Epithelial cell of prostate (primary cell): ENCODE results near the gene ZNF511.
"Not testable (repeated sequence)": the region's sequence is repeated elsewhere in the genome, so short reads cannot be mapped to it uniquely, and the experiment has no call there.

Experiments
- DNase-seq: peaks from one replicate; pipeline ENCODE4 v3.0.0-alpha.2; 2011; ENCODE audit warnings: low read depth, low spot score
- H3K27ac ChIP-seq: fragments of 450-650 bp; 2 replicates; pipeline ENCODE4 v1.5.1; 2017; ENCODE audit warnings: mild to moderate bottlenecking

The ZNF511 gene, protein sequence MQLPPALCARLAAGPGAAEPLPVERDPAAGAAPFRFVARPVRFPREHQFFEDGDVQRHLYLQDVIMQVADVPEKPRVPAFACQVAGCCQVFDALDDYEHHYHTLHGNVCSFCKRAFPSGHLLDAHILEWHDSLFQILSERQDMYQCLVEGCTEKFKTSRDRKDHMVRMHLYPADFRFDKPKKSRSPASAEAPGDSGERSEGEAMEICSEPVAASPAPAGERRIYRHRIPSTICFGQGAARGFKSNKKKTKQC

DNA sequence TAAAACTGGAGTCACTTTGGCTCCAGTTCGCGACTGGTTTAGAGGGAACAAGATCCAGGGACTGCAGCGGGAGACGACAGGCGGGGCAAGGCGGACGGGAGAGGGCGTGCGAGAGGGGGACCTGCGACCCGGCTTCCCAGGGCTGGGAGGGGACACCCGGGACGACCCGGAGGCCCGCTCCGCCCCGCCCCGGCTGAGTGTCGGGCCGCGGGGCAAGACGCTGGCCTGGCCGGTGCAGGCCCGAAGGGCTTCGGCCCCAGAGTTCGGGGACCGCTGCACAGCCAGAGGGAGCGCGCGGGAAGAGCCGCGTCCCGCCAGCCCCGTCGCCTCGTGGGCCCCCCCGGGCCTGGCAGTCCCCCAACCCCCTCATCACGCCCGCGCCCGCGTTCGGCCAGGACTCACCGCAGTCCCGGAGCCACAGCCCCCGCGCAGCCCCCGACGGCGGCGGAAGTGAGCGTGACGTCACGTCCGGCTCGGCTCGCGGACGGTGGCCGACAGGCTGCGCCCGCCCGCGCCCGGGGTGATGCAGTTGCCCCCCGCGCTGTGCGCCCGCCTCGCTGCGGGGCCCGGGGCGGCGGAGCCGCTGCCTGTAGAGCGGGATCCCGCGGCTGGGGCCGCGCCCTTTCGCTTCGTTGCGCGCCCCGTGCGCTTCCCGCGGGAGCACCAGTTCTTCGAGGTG lies at the start of gene ZNF511, which contains the start of gene TUBGCP2:
Gene ZNF511 (plus strand): TSS at position 494 of the 679 bp plus-strand sequence. CDS start 30 bp downstream, at position 524.
Gene TUBGCP2 (minus strand): TSS at position 452 of the 679 bp plus-strand sequence. CDS start 5,931 bp downstream, outside the sequence.
- DNase-seq: no peak
- H3K27ac ChIP-seq: peak within 1 kb of the TSS; percentile 94

DNA sequence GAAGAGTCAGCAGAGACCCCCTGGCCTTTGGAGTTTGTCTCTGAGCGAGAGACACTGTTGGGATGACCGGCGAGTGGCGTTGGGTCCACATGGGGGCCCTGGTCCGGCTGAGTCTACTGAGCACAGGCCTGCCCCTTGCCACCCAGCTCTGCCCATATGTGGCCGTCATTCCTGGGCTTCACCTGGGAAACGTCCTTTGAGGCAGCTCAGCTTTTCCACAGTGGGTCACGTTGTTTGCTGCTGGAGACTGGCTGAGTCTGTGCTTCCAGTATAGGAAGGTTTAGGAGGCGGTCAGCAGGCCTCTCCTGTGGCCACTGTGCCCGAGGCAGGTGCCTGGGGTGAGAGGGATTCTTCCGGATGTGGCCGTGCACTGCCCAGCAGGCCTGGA lies 49.1 kb upstream of the ZNF511 start:
- no peak for DNase-seq
- H3K27ac ChIP-seq: peak overlapping the region; percentile 79

DNA sequence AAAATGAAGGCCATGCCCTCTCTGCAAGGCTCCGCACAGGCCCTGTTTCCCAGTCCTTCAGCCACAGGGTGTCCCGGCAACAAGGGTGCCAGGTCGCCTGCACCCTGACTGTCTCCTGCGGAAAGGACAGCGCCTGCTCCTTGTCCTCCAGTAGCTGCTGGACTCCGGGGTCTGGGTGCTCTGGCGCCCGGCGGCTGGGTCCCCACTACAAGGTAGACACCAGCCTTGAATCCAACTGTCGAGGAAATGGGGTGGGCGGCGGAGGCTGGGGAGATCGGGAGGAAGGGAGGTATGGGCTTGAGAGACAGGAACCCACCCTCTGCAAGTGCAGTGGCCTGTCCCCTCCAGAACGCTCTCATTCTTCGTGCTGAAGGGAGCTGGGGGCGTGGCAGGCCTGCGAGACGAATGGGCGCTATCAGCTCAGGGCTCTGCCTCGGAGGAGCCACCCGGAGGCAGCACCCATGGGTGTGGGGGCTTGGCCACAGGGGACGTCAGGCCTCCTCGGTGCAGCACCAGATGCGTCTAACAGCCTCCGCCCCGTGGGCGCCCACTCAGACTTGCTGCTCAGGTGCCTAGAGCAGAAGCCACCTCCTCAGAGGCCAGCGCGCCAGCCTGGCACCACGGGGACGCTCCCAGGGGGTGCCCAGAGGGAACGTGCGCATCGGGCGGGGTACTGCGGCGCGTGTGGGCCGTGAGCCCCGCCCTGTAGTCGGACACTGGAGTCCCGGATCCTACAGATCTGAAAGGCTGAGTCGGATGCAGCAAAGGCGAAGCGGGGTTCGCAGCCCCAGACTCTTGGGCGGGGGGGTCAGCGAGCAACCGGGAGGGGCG lies 47.6 kb upstream of the ZNF511 start:
- peak overlapping the region; percentile 74 for H3K27ac ChIP-seq
- no peak for DNase-seq

DNA sequence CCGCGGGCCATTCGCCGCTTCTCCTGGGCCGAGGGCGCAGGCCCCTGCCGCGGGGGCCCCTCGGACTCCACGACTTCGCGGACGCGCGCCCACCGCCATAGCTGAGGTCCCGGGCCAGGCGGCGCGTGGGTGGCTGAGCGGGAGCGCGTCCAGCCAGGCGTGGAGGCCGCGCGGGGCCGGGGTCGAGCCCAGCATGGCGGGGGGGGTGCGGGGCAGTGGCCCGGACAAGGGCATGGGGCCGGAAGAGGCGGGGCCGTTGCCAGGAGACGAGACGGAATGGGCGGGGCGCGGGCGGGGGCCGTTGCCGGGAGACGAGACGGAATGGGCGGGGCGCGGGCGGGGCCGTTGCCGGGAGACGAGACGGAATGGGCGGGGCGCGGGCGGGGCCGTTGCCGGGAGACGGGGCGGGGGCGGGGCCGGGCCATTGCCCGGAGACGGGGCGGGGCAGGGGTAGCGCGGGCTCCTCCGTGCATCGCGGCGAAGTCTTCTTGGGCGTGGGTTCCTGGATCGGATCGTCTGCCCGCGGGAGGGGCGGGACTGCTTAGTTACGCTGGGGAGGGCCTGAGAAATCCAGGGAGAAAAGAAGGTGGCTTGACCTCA lies 46.9 kb upstream of the ZNF511 start:
- no peak for DNase-seq
- peak overlapping the region; percentile 74 for H3K27ac ChIP-seq

DNA sequence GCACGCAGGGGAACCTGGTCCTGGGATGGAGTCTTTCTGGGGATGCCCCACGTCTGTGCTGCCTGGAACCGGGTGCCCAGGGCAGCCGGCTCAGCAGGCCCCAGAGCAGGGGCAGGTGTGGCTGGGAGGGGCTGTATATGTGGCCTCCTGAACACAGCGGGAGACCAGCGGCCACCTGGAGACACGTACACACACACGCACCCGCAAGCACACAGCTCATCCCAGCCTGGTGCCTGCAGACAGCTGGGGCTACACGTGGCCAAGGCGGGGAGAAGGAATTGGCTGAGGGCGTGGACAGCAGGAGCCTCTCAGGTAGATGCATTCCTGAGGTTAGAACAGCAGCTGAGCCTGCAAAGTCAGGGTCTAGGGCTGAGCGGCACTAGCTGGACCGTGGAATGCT lies 46.0 kb upstream of the ZNF511 start:
- DNase-seq: no peak
- H3K27ac ChIP-seq: peak overlapping the region; percentile 74

DNA sequence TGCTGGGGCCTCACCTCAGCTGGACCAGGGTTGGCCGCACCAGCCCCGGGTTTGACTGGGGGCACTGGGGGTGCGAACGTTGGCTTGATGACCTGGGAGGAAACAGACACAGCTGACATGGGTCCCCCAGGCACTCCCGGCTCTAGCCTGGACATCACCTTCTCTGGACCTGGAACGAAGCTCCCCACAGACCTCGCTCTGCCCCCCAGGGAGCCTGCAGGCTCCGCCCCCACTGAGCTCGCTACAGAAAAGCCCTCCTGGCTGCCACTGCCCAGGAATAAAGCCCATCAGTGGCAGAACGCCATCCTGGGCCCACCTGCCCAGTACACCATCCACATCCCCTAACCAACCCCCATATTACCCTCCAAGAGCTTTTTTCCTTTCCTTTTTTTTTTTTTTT lies 45.0 kb upstream of the ZNF511 start:
- H3K27ac ChIP-seq: peak overlapping the region; percentile 74
- no peak for DNase-seq

DNA sequence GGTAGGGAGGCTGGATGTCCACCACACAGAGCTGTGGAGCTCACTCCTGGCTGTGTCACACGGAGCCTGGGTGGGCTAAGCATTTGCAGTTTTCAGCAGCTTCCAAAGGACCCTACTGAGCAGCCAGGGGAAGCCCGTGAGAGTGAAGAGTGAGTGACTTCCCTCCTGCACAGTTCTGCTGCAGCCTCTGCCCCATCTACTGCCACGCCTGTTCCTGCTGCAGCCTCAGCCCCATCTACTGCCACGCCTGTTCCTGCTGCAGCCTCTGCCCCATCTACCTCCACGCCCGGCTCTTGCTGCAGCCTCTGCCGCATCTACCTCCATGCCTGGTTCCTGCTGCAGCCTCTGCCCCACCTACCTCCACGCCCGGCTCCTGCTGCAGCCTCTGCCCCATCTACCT lies 44.3 kb upstream of the ZNF511 start:
- no peak for DNase-seq
- H3K27ac ChIP-seq: peak overlapping the region; percentile 74

DNA sequence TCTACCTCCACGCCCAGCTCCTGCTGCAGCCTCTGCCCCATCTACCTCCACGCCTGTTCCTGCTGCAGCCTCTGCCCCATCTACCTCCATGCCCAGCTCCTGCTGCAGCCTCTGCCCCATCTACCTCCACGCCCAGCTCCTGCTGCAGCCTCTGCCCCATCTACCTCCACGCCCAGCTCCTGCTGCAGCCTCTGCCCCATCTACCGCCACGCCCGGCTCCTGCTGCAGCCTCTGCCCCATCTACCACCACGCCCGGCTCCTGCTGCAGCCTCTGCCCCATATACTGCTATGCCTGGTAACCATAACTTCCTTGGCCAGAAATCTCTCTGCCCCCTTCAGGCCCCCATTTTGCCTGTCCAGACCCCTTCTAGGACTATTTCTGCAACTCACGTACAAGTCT lies 43.7 kb upstream of the ZNF511 start:
- not testable (repeated sequence) for DNase-seq

DNA sequence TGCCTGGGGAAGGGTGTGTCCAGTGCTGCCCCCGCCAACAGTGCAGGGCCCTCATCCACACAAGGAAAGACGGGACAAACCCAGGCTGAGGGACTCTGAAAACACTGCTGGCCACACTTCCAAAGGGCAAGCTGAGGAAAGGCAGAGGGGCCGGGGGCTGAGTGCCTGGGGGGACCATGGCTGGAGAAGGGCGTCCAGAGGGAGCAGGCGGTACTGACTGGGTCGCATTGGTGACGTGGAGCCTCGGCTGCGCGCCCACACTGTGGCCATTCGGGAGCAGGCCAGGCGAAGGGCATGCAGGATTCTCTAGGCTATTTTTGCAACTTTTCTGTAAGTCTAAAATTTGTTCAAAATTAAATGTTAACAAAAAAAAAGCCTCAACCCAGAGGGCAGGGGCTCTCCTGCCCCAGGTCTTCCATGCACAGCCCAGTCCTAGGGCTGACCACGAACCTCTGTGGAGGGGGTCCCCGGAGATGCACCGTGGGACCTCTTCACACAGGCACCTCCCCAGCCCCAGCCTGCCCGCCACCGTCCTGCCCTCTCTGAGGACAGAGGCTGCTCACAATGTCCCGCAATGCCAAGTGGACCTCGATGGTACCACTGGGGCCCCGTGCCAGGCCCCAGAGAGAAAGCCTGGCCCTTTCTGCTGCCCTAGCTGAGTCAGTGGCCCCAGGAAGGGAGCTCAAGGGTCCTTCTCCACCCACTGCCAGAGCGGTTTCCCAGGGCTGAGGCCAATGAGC lies 42.5 kb upstream of the ZNF511 start:
- DNase-seq: no peak
- H3K27ac ChIP-seq: peak overlapping the region; percentile 33

More for the DNA sequence above, 43.7 kb upstream of the ZNF511 start:
- peak overlapping the region; percentile 33 for H3K27ac ChIP-seq

DNA sequence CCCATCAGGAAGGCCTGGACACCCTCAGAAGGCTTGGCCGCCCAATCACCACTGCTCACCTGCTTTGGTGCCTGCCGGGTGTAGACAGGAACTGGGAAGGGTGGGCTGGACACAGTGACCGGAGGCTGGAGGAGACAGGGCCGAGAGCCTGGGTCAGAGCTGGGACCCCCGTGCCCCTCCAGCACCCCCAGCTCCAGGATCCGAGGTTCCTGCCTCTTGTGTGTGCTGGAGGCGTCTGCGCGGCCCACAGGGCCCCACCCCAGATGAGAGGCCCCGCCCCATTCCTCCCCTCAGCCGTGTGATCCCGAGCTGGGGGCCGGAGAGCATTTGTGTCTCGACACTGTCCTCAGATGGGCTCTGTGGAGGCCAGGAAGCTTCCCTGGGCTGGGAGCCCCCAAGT lies 41.4 kb upstream of the ZNF511 start:
- H3K27ac ChIP-seq: peak overlapping the region; percentile 33

DNA sequence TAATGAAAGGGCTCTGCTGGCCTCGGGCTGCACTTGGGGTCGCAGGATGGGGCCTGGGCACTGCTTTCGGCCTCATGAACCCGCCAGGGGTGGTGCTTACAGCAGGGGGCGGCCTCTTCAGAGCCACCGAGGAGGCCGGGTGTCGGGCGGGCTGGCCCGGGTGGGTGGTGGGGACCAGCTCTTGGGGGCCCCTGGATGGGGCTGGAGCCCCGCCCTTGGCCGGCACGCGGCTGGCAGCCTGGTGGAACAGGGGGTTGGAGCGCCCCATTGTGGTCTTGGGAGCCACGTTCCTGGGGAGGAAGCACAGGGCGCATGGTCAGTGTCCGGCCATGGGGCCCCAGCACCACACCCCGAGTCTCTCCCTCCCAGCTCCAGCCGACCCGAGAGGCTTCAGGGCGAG lies 40.9 kb upstream of the ZNF511 start:
- no peak for DNase-seq
- no peak overlapping the region for H3K27ac ChIP-seq

More for the DNA sequence above, 41.4 kb upstream of the ZNF511 start:
- DNase-seq: no peak

DNA sequence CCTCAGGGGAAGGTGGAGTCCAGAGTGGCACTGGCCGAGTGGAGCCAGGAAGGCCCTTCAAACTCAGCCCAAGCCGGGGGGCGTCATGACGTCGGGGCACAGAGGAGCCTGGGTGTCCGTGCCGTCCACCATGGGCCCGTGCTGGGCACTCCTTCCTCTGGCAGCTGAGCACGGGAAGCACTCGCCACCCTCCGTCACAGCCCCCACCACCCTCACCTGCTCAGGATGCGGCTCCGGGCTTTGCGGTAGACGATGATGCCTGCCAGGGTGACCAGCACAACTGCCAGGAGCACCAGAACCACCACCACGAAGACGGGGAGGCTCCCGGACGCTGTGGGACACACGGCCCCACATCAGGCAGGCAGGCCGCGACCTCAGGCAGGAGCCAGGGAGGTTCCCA lies 40.2 kb upstream of the ZNF511 start:
- no peak for DNase-seq
- no peak overlapping the region for H3K27ac ChIP-seq

DNA sequence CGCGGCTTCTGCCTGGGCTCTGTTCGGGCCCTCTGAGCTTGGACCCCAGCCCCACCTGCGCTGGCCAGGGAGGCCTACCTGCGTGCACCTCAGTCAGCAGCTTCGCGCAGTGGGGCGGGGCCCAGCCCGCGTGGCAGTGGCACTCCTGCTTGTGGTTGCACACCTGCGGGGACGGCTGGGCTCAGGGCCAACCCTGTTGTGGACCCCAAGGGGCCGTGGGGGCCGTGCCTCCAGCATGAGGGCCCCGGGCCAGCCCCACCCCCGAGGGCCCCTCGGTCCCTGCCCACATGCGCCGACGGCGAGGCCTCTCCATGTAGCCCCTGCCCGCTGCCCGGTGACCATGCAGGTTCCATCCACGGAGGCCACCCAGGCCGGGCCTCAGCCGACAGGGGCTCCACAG lies 39.3 kb upstream of the ZNF511 start:
- DNase-seq: no peak
- no peak overlapping the region for H3K27ac ChIP-seq

DNA sequence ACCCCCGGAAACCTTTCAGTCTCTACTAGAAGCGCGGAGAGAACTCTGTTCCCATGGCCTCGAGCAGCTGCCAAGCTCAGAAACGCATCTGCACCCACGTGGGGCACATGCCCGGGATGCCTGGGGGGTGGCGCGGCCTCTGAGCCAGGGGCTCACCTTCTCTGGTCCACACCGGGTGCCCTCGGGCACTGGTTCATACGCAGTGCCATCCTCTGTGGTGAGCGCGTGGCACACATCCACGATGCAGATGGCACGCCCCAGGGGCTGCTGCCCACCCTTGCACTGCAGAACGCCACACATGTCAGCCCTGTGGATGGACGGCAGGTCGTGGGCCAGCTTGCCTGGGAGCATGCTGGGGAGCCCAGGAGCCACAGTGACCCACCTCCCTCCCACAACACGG lies 38.5 kb upstream of the ZNF511 start:
- no peak overlapping the region for H3K27ac ChIP-seq
- no peak for DNase-seq

DNA sequence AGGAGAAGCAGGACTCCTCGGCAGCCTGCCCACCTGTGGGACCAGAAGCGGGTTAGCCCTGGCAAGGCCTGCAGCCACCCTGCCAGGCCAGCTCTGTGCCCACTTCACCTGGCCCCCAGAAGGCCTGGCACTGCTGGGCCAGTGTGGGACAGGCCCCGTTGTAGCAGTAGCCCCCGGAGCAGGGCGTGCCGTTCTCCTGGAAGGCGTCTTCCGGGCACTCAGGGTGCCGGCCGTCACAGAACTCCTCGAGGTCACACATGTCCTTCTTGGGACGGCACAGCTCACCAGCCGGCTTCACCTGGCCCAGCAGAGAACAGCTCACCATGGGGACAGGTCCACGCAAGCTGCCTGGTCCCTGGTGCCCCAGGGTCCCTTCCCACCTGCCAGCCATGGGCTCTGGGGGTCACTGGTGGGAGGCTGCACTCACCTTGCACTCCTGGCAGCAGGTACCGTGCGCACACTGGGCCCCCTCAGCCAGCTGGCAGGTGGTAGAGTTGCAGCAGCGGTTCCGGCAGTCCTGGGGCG lies 37.9 kb upstream of the ZNF511 start:
- DNase-seq: no peak
- H3K27ac ChIP-seq: no peak overlapping the region

DNA sequence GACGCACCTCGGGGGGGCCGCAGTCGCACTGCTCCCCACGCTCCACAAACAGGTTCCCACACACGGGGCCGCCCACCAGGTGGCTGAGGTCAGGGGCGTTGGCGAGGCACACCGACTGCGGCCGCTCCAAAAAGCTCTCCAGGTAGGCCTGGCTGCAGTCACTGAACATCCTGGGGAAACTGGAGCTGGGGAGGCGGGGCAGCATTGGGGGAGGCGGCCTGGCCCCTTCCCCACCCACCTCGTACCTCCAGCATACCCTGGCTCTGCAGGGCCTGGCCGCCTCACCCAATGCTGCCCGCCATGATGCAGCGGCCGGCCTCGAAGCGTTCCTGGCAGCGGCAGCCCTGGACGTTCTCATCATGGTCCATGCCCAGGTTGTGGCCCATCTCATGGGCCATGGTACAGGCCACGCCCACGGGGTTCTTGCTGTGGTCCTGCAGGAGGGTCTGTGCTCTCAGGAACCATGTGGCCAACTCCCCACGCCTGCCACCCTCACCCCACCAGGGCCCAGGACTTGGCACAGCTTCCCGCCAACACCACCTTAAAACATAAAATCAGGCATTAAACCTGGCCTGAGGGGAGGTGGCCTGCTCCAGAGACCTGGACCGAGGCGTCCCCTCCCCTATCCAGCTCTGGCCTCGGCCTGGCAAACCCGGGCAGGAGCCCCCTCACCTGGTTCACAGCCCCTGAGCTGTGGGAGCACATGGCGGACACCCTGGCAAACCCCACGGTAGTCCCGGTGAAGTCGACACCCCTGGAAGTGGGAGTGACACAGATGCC lies 37.0 kb upstream of the ZNF511 start:
- no peak overlapping the region for H3K27ac ChIP-seq

DNA sequence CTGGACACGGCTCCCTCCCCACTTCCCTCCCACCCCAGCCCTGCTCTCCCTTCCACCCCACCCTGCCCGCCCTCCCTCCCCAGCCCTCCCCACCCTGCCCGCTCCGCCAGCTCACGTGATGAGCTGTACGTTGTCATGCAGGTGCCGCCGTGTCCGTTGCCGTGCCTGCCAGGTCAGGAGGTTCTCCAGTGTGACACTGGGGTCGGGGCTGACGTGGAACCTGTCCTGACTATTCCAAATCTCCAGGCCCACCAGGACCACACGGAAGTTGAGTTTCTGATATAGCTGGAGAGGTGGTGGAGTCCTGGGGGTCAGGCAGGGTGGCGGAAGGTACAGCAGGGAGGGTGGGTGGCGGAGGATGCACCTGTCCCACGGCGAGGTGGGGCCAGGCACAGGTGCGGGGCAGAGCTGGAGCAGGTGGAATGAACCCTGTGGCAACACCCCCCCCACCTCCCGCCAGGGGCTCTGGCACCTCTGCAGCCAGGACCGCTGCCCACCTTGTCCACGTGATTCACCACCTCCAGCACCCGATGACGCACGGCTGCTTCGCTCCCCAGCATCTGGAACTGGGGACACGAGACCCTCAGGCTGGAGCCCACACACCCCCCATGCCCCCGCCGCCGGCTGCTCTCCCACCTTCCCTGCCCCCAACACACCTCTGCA lies 36.3 kb upstream of the ZNF511 start:
- no peak for DNase-seq
- no peak overlapping the region for H3K27ac ChIP-seq

More for the DNA sequence above, 37.0 kb upstream of the ZNF511 start:
- no peak for DNase-seq

DNA sequence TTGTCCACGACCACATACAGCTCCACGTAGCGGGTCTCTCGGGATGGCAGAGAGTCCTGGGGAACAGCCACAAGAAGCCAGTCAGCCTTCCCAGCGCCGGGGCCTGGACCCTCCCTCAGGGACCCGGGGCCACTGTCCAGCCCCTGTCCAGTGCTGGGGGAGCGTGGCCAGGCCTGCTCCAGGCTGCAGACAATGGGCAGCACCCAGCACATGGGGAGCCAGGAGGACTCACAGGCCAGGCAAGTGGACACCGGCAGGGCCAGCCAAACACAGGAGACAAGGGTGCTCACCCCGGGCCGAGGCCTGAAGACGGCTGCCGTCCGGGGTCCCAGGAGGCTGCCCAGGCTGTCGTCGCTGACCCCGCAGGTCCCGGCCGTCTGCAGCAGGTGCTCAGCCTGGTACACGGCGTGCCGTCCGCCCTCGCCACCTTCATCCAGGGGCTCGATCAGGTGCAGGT lies 35.7 kb upstream of the ZNF511 start:
- H3K27ac ChIP-seq: peak overlapping the region; percentile 90

More for the DNA sequence above, 35.7 kb upstream of the ZNF511 start:
- no peak for DNase-seq
